PC-3 (cell line): ENCODE data around the gene TSHB.

Source experiments
- CTCF ChIP-seq: fragments of 300-600 bp; sonication (generic); conservative IDR thresholded peaks from 2 replicates; pipeline ENCODE4 v1.5.1; 2017; ENCODE audit warnings: antibody characterized with exemption, low read depth, mild to moderate bottlenecking, low read length
- EZH2 ChIP-seq: fragments of 300-600 bp; sonication (generic); IDR thresholded peaks from one replicate; pipeline ENCODE4 v1.6.1; 2017; ENCODE audit warnings: antibody characterized with exemption, mild to moderate bottlenecking, low read length; ENCODE audit not compliant: unreplicated experiment
- EZH2phosphoT487 ChIP-seq: fragments of 300-600 bp; sonication (generic); IDR thresholded peaks from 2 replicates; pipeline ENCODE4 v1.6.1; 2018; ENCODE audit warnings: mild to moderate bottlenecking, antibody characterized with exemption, low read length, borderline replicate concordance

GRCh38 chr1:114997510-114998289 is 31.9 kb upstream of the TSHB start:
- TF ChIP-seq CTCF (no peak), EZH2phosphoT487 (no peak), EZH2 (no peak)
